Sigmoid colon (tissue), 7 donors: ENCODE data around the gene CPA1. TPM values are rescaled to one million over a fixed set of nuclear protein-coding genes. Genes with fewer than 3 reads are reported as not detected.

Experiments used
- DNase-seq: peaks from one replicate; pipeline ENCODE4 v3.0.0-alpha.2; 2019
- H3K27ac ChIP-seq, 4 donors: fragments of 200-600 bp; sonication (generic); one replicate each; pipeline ENCODE4 v1.5.1; 2016 to 2019; ENCODE audit warnings: mild to moderate bottlenecking in 1 of 4
- H3K27me3 ChIP-seq, 3 donors: fragments of 200-600 bp; sonication (generic); one replicate each; pipeline ENCODE4 v1.5.1; 2019; ENCODE audit warnings: mild to moderate bottlenecking in 1 of 3
- H3K36me3 ChIP-seq, 4 donors: fragments of 200-600 bp; sonication (generic); one replicate each; pipeline ENCODE4 v1.5.1; 2016 to 2019
- H3K4me1 ChIP-seq, 4 donors: fragments of 200-600 bp; sonication (generic); one replicate each; pipeline ENCODE4 v1.5.1; 2017 to 2019
- H3K4me3 ChIP-seq, 4 donors: fragments of 200-600 bp; sonication (generic); one replicate each; pipeline ENCODE4 v1.5.1; 2017 to 2019; ENCODE audit warnings: mild to moderate bottlenecking in 2 of 4, moderate library complexity in 1 of 4
- H3K9me3 ChIP-seq, 4 donors: fragments of 200-600 bp in 3 of 4; sonication (generic) in 3 of 4; one replicate each; pipeline versions ENCODE4 v1.5.1 to v1.6.1; 2013 to 2019
- EP300 ChIP-seq, 4 donors: sonication (generic); formaldehyde crosslinking; IDR thresholded peaks; one replicate each; pipeline ENCODE4 v1.6.1; 2017; ENCODE audit warnings: antibody characterized with exemption in 4 of 4
- POLR2A ChIP-seq, 2 donors: fragments of 450-650 bp; IDR thresholded peaks; one replicate each; pipeline ENCODE4 v1.6.1; 2016; ENCODE audit warnings: antibody characterized with exemption in 2 of 2, mild to moderate bottlenecking in 2 of 2, moderate library complexity in 2 of 2
- POLR2AphosphoS5 ChIP-seq, 4 donors: sonication (generic); formaldehyde crosslinking; IDR thresholded peaks; one replicate each; pipeline ENCODE4 v1.6.1; 2017; ENCODE audit warnings: antibody characterized with exemption in 4 of 4
- WGBS, 2 donors: extraction: QIAGEN DNeasy Blood & Tissue Kit; methylation state at CpG; one replicate each; pipeline ENCODE4 v1.1.7; 2013; 5-methylcytosine and 5-hydroxymethylcytosine counted together
- intact Hi-C: fragments of 100-400 bp; cut with DNase I; formaldehyde crosslinking; loops from one replicate; pipeline ENCODE4 v1.15.1; 2023
- polyA plus RNA-seq, 3 donors: library from polyadenylated mRNA; stranded (reverse); fragments of 200-250 nt; gene quantifications; one replicate each; pipeline ENCODE4 v1.2.3, GENCODE V29; 2013
- total RNA-seq, 4 donors: library from RNA; depleted of rRNA; stranded (reverse); fragments of >200 nt; gene quantifications; one replicate each; pipeline ENCODE4 v1.1.0, GENCODE V29; 2016
- TF ChIP-seq, protein P1 (sequence below), 4 experiments: fragments of 450-650 bp in 3 of 4; fragments of 200-600 bp in 1 of 4; IDR thresholded peaks; one replicate each; pipeline ENCODE4 v1.5.1; 2016 to 2019; ENCODE audit warnings: antibody characterized with exemption in 4 of 4, mild to moderate bottlenecking in 3 of 4, moderate library complexity in 2 of 4
- donor health status: healthy with polysubstance abuse.
- donor health status: Bipolar disorder and iron deficiency.
- donor health status: healthy.

The CPA1 gene
- total and polyA plus RNA-seq, 7 donors, result 0.34 to 7.8 (median 1.7) TPM; not detected in 3

DNA sequence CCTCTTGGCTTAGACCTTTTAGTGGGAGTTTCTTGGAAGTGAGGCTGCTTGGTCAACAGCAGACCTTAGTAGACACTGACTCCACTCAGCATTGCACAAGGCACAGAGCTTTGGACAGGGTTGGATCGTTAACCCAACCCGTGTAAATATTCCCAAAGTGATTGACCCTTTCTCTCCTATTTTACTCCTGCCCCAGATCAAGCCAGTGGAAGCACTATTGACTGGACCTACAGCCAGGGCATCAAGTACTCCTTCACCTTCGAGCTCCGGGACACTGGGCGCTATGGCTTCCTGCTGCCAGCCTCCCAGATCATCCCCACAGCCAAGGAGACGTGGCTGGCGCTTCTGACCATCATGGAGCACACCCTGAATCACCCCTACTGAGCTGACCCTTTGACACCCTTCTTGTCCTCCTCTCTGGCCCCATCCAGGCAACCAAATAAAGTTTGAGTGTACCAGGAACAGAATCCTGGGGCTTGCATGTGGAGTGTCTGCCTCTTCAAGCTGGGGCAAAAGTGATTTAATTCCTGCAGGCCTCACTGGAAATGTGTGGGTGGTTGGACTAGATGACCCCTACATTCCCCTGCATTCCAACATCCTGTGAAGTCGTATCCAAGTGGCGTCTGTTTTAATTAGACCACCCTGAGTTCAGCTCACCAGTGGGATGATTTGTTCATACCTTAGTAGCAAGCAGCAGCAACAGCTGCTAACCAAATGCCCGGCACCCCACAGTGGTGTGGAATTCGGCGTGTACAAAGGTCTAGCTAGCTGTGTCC, 7.5 kb downstream of the CPA1 start:
- DNase-seq, result peak; percentile 34
- WGBS, 2 donors, result 84 to 89% methylated on average over 12 of the region's 12 CpGs
- no peak overlapping the region for H3K4me3 ChIP-seq
- H3K27ac ChIP-seq, result no peak overlapping the region
- H3K36me3 ChIP-seq, result no peaks in the 10 kb centered on the region
- no peaks in the 10 kb centered on the region for H3K9me3 ChIP-seq
- peaks cover 0 to 9% (median 3%) of the 10 kb centered on the region in 4 donors for H3K4me1 ChIP-seq
- intact Hi-C loops, result no loop called here
- TF ChIP-seq POLR2A (IDR thresholded peaks at IDR 0.05), result no peak
- no peak for TF ChIP-seq EP300 (IDR thresholded peaks at IDR 0.05)
- TF ChIP-seq, protein P1, sequence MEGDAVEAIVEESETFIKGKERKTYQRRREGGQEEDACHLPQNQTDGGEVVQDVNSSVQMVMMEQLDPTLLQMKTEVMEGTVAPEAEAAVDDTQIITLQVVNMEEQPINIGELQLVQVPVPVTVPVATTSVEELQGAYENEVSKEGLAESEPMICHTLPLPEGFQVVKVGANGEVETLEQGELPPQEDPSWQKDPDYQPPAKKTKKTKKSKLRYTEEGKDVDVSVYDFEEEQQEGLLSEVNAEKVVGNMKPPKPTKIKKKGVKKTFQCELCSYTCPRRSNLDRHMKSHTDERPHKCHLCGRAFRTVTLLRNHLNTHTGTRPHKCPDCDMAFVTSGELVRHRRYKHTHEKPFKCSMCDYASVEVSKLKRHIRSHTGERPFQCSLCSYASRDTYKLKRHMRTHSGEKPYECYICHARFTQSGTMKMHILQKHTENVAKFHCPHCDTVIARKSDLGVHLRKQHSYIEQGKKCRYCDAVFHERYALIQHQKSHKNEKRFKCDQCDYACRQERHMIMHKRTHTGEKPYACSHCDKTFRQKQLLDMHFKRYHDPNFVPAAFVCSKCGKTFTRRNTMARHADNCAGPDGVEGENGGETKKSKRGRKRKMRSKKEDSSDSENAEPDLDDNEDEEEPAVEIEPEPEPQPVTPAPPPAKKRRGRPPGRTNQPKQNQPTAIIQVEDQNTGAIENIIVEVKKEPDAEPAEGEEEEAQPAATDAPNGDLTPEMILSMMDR (IDR thresholded peaks at IDR 0.05), result no peak
- TF ChIP-seq POLR2AphosphoS5 (IDR thresholded peaks at IDR 0.05), result no peak
- H3K27me3 ChIP-seq, result no peaks in the 10 kb centered on the region

DNA sequence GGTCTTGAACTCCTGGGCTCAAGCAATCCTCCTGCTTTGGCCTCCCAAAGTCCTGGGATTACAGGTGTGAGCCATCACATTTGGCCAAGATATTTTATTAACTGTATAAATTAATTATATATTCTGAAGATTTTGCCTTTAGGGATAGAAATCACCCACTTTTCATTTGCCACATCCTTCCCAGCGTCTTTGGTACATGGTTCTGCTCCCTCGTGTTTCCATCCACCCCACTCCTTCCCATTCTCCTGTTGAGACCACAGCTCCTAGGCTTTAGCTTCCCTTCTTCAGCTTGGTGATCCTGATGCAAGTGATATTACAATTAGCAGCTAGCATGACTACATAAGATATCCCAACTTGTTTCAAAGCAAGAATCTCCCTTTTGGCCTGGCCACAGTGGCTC, 8.4 kb downstream of the CPA1 start:
- 95 to 98% methylated on average over 2 of the region's 2 CpGs for whole genome bisulfite sequencing, 2 donors
- H3K9me3 ChIP-seq, result no peaks in the 10 kb centered on the region
- intact Hi-C loops, result no loop called here

DNA sequence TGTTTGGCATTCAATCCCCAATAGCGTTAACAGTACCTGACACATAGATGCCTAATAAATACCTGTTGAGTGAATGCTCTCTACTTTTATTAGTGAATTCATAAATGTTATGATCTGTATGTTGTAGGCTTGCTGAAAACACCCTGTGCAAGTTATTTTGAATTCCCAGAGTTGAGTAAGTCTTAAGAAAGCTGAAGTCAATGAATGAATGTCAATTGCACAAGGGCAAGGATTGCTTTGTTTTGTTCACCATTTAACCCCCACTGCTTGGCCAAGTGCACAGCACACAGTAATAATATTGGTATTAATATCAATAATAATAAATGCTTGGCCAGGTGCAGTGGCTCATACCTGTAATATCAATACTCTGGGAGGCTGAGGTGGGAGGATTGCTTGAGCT, 10.2 kb downstream of the CPA1 start:
- Histone ChIP-seq H3K36me3 (no peaks in the 10 kb centered on the region), H3K4me1 (peaks cover 0 to 22% (median 11%) of the 10 kb centered on the region in 4 donors), H3K9me3 (no peaks in the 10 kb centered on the region), H3K4me3 (no peak overlapping the region), H3K27me3 (no peaks in the 10 kb centered on the region), H3K27ac (no peak overlapping the region)
- TF ChIP-seq, protein P1 (IDR thresholded peaks at IDR 0.05), result no peak
- TF ChIP-seq POLR2A (IDR thresholded peaks at IDR 0.05) (no peak), EP300 (IDR thresholded peaks at IDR 0.05) (no peak)
- no peak for DNase-seq
- intact Hi-C loops, result no loop called here
- WGBS, 2 donors, result 96% methylated on average over 1 of the region's 1 CpG

More for the DNA sequence above, 8.4 kb downstream of the CPA1 start:
- H3K27me3 ChIP-seq, result no peaks in the 10 kb centered on the region
- H3K27ac ChIP-seq, result no peak overlapping the region
- no peaks in the 10 kb centered on the region for H3K36me3 ChIP-seq
- peaks cover 0 to 15% (median 10%) of the 10 kb centered on the region in 4 donors for H3K4me1 ChIP-seq
- H3K4me3 ChIP-seq, result no peak overlapping the region
- TF ChIP-seq, protein P1 (IDR thresholded peaks at IDR 0.05), result no peak
- no peak for TF ChIP-seq POLR2AphosphoS5 (IDR thresholded peaks at IDR 0.05)
- no peak for TF ChIP-seq EP300 (IDR thresholded peaks at IDR 0.05)
- no peak for TF ChIP-seq POLR2A (IDR thresholded peaks at IDR 0.05)
- no peak for DNase-seq

DNA sequence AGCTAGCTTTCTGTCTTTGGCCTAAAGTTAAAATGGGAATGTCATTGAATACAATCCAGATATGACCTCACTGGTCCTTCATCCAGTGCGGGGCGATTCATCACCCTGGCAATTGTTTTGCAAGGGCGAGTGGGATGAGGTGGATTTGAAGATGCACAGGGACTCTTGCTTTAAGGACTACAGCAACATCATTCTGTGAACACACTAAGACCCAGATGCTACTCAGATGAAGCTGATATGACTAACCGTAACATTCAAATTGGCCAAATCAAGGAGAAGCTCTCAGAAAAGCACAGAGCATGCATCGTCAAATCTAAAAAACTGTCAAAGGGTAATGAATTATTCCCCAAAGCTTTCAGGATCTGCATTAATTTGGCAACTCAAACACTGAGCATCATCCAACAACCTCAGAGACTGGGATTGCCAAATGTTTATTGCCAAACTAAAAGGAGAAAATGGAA, 12.8 kb downstream of the CPA1 start:
- no peak for DNase-seq
- intact Hi-C loops, result no loop called here
- Histone ChIP-seq H3K4me3 (no peak overlapping the region), H3K27me3 (no peaks in the 10 kb centered on the region), H3K4me1 (peaks cover 0 to 44% (median 33%) of the 10 kb centered on the region in 4 donors), H3K36me3 (no peaks in the 10 kb centered on the region), H3K27ac (peak overlapping the region in 3 of 4 donors; percentile 36 to 74 (median 69)), H3K9me3 (no peaks in the 10 kb centered on the region)
- 81 to 88% methylated on average over 5 of the region's 5 CpGs for WGBS, 2 donors
- TF ChIP-seq POLR2AphosphoS5 (IDR thresholded peaks at IDR 0.05) (peak in 1 of 4 donors; percentile 30), EP300 (IDR thresholded peaks at IDR 0.05) (no peak), POLR2A (IDR thresholded peaks at IDR 0.05) (no peak)
- TF ChIP-seq, protein P1 (IDR thresholded peaks at IDR 0.05), result no peak
